Stimulated activated CD8-positive, alpha-beta memory T cell treated with anti-CD3 and anti-CD28 coated beads, Interleukin-12 subunit alpha, Interleukin-12 subunit beta, amount 100 ng/mL, for 4 hours (primary cell): Measurements from ENCODE around the gene CNTN6.

Source experiments
- DNase-seq: peaks from one replicate; pipeline ENCODE4 v3.0.0-alpha.2; 2020; ENCODE audit warnings: low read depth

The CNTN6 gene

GRCh38 chr3:1423566-1424089, 330.8 kb downstream of the CNTN6 start:
- DNase-seq: no peak

- DNase-seq: no peak
Measured at GRCh38 chr3:1439395-1439794, 346.6 kb downstream of the CNTN6 start.

GRCh38 chr3:1442271-1442670, 349.4 kb downstream of the CNTN6 start:
- no peak for DNase-seq

GRCh38 chr3:1444195-1444594, 351.4 kb downstream of the CNTN6 start:
- no peak for DNase-seq

- no peak for DNase-seq
Measured at GRCh38 chr3:1446531-1446930, 353.7 kb downstream of the CNTN6 start.

GRCh38 chr3:1447452-1447851, 354.6 kb downstream of the CNTN6 start:
- no peak for DNase-seq

- no peak for DNase-seq
Measured at GRCh38 chr3:1448443-1448842, 355.6 kb downstream of the CNTN6 start.
